HG03439 (cell line): ENCODE results near the gene SLC6A11.

ENCODE experiments used
- ATAC-seq: cut with Tn5 transposase; IDR thresholded peaks from one replicate; pipeline ENCODE4 v1.9.1; 2021; ENCODE audit warnings: mild to moderate bottlenecking, moderate library complexity; ENCODE audit not compliant: unreplicated experiment

Gene SLC6A11

DNA sequence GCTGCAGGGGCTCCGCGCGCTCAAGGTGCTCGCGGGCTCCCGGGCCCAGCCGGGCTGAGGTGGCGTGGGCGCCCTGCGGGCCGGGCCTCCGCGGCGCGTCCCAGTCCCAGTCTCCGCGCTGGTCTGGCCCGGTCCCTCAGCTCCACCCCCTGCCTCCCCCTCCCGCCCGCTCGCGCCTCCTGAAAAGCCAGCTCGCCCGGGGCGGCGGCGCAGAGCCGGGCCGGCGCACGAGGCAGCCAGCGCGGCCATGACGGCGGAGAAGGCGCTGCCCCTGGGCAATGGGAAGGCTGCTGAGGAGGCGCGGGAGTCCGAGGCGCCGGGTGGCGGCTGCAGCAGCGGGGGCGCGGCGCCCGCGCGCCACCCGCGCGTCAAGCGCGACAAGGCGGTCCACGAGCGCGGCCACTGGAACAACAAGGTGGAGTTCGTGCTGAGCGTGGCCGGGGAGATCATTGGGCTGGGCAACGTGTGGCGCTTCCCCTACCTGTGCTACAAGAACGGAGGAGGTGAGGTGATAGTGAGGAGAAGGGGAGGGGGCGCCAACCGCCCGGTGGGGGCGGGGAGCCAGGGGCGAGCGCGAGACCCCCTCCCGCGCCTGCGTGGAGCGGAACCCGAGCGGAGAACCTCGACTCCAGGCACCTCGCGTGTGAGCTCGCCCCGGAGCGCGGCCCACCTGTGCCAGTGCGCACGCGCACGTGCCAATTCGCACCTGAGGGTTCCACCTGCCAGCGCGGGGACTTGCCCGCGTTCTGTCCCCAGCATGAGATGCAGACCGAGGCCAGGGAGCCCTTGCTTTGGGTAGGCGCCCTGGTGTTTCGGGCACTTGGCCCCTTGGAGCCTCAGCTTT, at the start of gene SLC6A11:
Gene SLC6A11, plus strand, starts transcription at position 210 of the 844 bp plus-strand sequence. Its CDS starts 38 bp downstream, at position 248.
- ATAC-seq, result no peak

DNA sequence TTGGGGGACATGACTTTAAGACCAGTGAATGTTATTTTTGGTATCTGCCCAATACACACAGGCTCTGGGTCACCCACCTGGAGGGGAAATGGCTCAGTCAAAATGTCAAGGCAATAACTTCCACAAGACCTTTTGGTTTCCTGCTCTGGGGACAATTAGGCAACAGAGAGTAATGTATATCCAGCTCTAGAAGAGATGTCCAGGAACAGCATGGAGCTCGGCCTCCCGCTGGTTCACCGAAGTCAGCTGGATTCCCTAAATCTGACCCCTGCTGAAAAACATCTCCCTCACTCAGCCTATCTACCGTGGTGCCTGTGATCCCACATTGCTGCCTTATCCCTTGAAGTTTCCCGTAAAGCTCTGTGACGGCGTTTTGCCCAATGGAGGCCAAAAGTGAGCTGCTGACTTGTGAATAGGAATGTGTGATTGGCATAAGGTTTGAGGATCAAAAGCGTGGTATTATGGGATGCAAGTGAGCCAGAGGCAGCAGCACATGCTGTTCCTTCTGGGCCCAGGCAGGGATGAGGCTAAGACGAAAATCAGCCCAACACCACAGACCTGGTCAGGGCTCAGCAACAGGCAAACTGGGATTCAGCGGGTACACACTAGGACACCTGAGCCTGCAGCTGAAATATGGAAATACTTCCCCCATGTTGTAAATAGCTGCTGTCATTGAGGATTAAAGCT, 47.2 kb upstream of the SLC6A11 start:
- ATAC-seq, result no peak

DNA sequence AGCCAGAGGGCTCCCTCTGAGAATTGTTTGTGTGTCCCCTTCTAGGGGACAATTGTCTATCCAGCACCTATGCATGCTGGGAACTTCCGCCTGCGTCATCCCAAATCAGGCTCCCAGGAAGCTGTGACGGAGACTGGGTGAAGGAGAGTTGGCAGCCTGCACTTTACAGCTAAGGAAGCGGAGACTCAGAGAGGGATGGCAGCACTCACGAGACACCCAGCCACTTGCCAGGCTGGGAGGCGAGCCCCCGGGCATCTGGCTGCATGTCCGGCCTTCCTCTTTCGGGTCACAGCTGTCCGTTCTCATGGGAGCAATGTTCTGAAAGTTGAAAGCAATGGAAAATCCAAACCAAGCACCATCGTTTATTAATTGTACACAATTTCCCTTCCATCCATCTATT, 45.5 kb upstream of the SLC6A11 start:
- ATAC-seq, result no peak

DNA sequence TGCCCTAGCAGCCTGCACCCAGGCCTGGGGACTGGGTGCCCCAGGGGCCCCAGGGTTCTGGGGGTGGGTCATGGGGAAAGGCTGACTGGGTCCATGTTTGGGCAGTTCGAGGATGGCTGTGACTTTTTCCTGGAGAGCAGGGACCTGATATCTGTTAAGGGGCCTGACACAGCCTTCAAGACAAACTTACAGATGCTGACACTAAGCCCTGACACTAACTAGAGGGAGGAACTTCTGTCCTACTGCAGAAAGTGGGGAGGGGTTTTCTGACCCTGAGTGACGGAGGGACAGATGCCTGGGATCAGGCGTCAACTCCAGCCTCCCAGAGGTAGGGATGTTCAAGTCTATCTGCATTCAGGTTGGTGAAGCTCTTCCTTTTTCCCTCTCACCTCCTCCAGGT, 45.0 kb upstream of the SLC6A11 start:
- ATAC-seq, result no peak

DNA sequence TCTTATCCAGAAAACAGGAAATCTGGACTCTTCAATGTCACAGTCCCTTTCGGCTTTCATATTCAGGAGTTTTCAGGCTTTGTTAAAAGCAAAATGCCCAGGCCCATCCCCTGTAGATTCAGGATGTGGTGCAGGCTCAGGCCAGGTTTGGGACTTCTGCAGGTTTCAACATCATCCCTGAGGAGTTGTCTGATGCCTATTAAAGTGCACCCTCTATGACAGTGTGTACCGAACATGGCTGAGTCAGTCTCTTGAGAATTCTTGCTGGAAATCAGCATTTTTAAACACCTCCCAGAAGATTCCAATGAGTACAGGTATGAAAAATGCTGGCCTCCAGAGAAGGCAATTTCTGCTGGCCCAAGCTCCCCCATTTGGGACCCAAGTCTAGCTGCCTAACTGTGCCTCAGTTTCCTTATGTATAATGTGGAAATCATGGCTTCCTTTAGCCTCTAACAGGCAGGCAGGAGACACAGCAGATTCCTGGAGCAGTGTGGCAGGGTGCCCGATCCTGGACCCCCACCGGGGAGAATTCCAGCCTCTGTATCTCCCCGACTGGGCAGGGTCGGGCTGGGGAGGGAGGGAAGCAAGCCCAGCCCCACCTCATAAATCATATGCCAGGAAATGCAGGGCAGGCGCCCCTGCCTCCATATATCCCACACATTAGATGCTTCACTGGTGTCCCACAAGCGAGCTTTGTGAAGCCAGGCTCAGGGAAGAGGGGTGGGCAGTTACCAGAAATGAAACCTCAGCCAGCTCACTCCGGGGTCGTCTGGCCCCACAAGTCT, 44.4 kb upstream of the SLC6A11 start:
- ATAC-seq, result no peak

DNA sequence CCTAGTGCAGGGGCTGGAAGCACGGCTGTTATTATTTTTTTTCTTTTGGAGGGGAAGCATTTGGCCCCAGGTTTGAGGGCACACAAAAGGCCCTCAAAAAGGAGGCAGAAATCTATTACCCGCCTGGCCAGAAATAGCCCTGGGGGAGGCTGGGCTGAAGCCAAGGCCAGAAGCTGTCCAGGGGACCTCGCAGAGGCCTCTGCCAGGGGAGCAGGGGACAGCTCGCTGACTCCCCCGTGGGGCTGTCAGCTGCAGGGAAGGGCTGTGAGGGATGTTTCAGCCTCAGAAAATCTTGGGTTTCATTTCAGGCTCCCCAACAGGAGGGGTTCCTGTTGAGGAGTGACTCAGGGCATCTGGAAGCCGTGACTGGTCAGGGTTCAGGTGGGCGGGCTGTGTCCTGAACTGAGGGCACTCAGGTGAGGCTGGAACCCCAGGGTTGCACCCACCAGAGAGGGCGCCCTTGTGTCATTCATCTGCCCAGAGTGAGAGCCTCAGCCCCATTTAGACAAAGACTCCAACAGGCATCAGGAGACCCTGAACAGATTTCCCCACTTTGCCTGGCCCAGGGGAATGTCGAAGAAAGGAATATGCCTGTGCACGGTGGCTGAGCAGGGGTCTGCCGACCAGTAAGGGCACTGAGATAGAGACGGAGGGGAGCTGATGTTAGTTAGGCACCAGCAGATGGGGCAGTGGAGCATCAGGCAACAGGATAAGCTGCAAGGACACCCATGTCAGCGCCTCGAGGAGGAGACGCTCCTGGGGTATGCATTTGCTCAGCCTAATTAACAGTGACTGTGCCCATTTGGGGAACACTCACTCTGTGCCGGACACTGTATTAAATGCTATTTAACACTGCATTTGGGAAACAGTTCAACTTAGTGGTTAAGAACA, 43.5 kb upstream of the SLC6A11 start:
- no peak for ATAC-seq

DNA sequence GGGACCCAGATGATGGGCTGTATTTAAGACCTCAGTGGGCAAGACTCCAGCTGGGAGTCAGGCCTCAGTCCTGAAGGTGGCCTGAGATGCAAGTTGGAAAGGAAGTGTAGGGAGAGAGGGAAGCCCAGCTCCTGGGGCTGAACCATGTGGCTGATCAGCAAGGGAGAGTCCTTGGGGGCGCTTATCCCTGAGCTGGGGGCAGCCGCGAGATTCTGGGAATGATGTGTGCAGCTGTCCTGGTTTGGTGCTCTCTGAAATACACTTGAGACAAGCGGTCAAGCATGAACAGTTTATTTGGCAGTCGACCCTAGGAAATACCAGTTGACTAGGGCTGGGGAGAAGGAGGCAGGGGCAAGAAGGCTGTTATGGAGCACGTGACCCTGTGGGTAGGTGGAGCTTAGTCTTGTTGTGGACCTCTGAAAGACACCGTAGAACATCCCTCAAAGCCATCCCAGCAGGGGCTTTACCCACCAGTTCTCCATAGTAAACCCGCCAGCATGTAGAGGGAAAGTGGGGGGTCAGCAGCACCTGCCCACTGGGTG, 41.8 kb upstream of the SLC6A11 start:
- no peak for ATAC-seq

DNA sequence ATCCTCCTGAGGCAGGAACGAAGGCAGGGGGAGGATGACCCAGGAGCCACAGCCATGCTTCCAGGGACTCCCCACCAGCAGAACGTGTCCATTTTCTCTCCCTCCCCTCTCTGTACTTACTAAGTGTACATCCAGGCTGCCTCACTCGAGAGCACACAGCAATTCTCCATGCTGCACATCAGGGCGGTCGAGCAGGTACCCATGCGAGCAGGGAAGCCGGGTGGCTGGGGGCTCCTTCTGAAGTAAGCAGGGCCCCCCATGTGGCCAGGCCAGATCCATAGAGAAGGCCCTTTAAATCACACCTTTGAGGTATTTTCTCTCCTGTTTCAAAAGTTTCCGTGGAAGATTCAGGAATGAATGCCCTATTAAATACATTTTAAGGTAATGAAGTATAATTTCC, 41.2 kb upstream of the SLC6A11 start:
- ATAC-seq, result no peak

DNA sequence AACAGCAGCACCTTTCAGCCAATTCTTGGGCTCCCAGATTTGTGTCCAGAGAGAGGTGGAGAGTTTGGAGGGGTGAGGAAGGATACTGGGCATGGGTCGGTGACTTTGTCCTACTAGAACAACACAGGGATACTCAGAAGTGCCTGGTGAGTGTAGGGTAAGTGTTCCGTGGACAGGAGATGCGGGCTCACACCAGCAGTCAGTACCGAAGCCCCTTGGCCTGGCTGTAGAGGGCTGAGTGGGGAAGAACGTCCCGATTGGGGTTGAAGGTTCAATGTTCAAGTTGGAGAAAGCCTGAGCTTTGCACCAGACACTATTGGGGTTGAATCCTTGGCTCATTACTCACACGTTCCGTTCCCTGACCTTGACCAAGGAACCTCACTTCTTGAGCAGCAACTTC, 40.8 kb upstream of the SLC6A11 start:
- ATAC-seq, result no peak

DNA sequence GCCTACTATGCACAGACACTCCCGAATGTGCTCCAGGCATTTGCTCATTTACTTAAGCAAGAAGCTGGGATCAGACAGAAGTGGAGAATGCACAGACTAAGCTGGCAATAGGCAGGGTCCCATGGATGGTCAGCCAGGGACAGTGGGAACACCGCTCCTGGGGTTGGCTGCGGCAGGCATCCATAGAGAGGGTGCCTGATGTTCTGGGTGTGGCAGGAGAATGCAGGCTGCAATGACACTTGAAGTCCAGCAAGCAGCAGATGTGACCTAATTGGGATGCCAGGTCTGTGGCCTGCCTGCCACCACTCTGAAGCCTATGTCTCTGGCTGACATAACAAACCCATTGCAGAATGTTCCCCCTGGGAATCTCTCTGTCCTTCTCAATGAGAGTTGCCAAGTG, 40.2 kb upstream of the SLC6A11 start:
- no peak for ATAC-seq

DNA sequence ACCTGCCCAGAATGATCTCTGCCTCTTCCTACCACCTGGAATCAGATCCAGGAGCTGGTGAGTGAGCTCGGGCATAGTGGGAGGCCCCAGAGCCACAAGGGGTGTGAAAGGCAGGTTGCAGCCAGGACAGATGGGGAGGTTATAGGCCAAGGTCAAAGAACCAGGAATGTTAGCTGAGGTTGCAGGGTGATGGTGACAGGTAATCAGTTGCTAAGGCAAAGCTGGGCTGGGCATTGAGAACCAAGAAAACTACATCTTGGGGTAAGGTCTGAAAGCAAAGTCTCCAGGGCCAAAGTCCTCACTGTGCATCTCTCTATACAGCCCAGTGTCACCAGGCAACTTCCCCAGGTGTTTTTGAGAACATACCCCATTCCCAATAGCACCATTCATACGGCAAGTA, 38.4 kb upstream of the SLC6A11 start:
- ATAC-seq, result no peak

DNA sequence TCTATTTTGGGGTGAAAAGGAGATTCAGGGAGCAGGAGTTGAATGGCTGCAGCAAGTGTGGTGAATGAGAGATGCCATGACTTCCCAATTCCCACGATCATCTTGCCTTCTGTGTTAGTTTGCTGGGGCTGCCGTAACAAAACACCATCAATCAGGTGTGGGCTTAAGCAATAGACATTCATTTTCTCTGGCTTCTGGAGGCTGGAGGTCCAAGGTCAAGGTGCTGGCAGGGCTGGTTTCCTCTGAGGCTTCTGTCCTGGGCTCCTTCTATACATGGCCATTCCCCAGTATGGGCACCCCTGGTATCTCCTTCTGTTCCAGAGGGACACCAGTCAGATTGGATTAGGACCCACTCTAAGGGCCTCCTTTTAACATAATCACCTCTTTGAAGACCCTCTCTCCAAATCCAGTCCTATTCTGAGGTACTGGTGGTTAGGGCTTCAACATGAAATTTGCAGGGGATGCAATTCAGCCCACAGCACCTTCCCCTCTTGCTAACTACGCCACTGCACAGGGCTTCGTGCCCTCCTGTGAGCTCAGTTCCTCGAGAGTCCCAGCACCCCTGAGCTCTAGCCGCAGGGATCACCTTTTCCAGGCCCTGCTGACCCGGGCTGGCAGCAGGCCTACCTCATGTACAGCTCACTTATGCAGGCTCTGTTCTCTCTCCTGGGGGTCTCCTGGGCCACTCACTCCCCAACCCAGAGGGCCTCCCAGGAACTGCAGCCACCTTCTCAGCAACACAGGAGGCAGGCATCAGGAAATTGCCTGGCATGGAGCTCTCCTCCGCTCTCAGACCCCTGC, 37.3 kb upstream of the SLC6A11 start:
- no peak for ATAC-seq

DNA sequence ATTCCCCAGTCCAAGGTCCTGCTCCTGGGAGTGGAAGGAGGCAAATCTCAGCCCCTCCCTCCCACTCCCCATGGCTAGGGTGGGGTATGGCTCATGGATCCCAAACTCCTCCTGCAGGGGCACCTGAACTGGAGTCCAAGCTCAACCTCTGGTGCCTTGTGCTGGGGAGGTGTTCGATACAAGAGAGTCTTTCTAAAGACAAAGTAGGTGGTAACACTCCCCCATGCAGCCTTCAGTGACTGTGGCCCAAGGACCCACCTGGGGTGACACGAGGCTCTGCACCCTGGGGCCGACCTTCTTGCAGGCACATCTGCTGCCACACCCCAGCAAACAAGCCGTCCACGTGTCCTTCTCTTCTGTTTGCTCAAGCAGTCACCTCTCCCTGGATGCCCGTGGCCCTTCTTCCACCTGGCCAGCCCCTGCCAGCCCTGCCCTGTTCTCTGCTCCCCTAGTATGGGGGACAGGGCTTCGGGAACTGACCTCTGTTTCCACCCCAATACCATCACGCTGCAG, 36.7 kb upstream of the SLC6A11 start:
- ATAC-seq, result no peak

DNA sequence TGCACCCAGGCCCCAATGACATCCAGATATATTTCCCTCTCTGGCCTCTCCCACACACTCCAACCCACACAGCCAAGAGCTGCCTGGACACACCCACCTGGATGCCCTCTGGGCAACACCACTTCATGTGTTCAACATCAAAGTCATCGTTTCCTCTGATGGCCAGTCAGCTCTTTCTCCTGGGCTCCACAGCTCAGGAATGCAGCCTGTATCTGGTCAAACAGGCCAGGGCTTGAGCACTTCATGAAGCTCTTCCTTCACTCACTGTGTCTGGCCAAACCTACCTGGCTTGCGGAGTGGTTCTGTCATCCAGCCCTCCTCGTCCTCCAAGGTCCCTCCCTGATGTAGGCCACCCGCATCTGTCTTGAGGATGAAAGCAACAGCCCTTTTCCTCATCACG, 35.8 kb upstream of the SLC6A11 start:
- ATAC-seq, result no peak

DNA sequence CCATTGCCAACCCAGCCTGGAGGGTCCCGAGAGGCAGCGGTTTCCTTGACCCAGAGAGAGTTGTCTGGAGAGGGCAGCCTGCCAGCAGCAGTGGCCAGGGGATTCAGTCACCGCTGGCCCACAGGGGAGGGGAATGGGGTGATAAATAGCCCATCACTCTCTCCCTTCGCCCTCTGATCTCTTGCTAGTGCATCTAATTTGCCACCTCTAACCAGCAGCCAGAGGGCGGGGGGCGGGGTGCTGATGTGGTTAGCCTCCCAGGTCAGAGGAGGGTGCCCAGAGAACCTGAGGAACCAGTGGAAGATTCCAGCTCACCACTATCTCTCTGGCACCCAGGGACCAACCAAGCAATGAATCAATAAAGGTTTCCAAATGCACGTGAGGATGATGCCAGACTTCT, 35.1 kb upstream of the SLC6A11 start:
- no peak for ATAC-seq

DNA sequence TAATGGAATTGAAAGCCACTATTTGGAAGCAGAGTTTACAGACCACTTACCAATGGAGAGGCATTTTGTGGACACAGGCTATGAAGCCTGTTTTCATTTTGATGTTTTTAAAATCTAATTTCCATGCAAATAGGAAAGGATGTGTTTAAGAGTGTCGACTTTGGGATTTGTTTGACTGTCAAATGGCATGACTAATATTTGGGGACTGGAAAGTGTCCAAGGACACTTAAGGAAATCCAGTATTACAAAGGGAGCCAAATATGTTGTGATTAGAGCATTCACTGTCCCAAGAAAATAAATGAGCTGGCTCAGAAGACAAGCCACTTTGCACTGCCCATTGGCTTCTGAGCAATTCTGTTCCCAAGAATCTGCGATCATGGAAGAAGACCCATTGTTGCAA, 34.0 kb upstream of the SLC6A11 start:
- no peak for ATAC-seq

DNA sequence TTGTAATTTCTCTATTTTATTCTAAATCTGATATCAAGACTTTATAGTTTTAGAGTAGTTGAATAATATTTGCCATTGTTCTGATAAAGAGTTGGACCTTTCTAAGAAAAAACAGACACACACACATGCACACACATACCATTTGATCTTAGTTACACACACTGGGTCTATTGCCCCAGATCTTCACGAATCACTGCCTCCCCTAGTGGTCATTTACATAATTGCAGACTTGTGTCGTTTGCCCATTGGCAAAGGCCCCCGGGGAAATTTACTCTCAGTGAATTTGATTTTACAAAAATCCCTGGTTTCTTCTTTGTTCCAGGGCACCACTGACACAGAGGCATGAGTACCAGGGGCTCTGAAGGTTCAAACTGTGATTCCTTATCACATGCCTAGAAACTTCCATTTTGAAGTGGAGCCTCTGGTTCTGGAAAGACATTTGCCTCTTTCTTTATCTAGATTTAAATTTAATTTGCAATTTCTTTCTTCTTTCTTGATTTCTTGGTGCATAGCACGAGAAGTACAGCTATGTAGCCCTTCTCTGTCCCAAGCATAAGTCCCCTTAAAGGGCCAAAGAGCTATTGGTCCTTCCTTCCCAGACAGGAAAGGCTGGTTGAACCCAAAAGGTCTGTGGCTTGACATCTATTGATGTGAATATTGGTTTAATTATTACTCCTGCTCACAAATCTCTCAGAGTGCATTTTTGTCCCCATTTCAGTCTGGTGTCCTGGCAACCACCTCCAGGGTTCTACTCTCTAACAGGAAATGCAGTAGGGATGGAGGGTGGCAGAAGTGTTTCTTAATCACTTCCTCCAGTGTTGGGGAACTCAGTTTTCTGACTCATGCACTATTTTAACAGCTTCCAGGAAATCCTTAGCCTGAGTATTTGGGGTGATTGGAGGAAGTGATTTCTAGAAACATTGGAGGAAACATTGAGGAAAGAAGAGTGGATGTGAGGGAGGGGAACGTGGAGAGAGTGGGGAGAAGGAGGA, 32.4 kb upstream of the SLC6A11 start:
- no peak for ATAC-seq

DNA sequence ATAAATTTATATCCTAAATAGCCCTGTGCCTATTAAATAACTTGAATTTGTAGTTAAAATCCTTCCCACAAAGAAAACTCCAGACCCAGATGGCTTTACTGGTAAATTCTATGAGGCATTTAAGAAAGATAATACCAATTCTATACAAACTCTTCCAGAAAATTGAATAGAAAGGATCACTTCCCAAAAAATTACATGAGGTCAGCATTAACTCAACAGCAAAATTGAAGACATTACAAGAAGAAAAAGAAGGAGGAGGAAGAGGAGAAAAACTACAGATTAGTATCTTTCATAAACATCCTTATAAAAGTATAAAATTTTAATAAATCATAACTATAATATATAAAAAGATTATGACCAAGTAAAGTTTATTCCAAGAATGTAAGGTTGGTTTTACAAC, 29.4 kb upstream of the SLC6A11 start:
- ATAC-seq, result no peak
